Neuronal stem cell (in vitro differentiated cells): Measurements from ENCODE around the gene AMZ2.

Source experiments
- DNase-seq: peaks from one replicate; pipeline ENCODE4 v3.0.0-alpha.2; 2013; ENCODE audit warnings: low spot score
- H2AFZ ChIP-seq: one replicate; pipeline ENCODE4 v1.6.1; 2013; ENCODE audit warnings: mild to moderate bottlenecking, low read length, inconsistent platforms
- H2AK5ac ChIP-seq: 2 replicates; pipeline ENCODE4 v1.6.1; 2013; ENCODE audit warnings: low read depth, mild to moderate bottlenecking, inconsistent platforms, low read length, moderate library complexity, mixed read lengths
- H2BK120ac ChIP-seq: 2 replicates; pipeline ENCODE4 v1.6.1; 2013; ENCODE audit warnings: low read depth, mild to moderate bottlenecking, inconsistent platforms, low read length, moderate library complexity, mixed read lengths
- H2BK12ac ChIP-seq: one replicate; pipeline ENCODE4 v1.6.1; 2013; ENCODE audit warnings: low read length, inconsistent platforms
- H2BK15ac ChIP-seq: 2 replicates; pipeline ENCODE4 v1.6.1; 2013; ENCODE audit warnings: mild to moderate bottlenecking, low read length, inconsistent platforms, mixed read lengths
- H2BK5ac ChIP-seq: one replicate; pipeline ENCODE4 v1.6.1; 2013; ENCODE audit warnings: inconsistent platforms, mild to moderate bottlenecking, low read length, moderate library complexity
- H3K14ac ChIP-seq: one replicate; pipeline ENCODE4 v1.6.1; 2013; ENCODE audit warnings: low read length, inconsistent platforms
- H3K18ac ChIP-seq: 2 replicates; pipeline ENCODE4 v1.6.1; 2013; ENCODE audit warnings: low read length, inconsistent platforms
- H3K23ac ChIP-seq: 2 replicates; pipeline ENCODE4 v1.6.1; 2013; ENCODE audit warnings: low read depth, mild to moderate bottlenecking, mixed read lengths, low read length, inconsistent platforms; ENCODE audit not compliant: poor library complexity
- H3K27ac ChIP-seq: replicated peaks from 3 replicates; pipeline ENCODE4 v1.5.1; 2013; ENCODE audit warnings: low read length, inconsistent platforms
- H3K27me3 ChIP-seq, 3 experiments: 2 replicates each; pipeline ENCODE4 v1.6.1; 2013; ENCODE audit warnings: low read length in 3 of 3, mild to moderate bottlenecking in 2 of 3, inconsistent platforms in 1 of 3, low read depth in 1 of 3, mixed read lengths in 1 of 3, moderate library complexity in 1 of 3; ENCODE audit not compliant: control insufficient read depth in 3 of 3, insufficient read depth in 3 of 3
- H3K36me3 ChIP-seq, 2 donors: replicated peaks in 1 of 2; 2 replicates each; pipeline ENCODE4 v1.6.1; 2013; ENCODE audit warnings: low read length in 2 of 2; ENCODE audit not compliant: control insufficient read depth in 2 of 2, insufficient read depth in 2 of 2
- H3K4ac ChIP-seq: 2 replicates; pipeline ENCODE4 v1.6.1; 2013; ENCODE audit warnings: inconsistent platforms, mild to moderate bottlenecking, low read length, moderate library complexity
- H3K4me1 ChIP-seq, 2 donors: 1 replicate in 1 of 2; 2 replicates in 1 of 2; pipeline ENCODE4 v1.6.1; 2013; ENCODE audit warnings: low read length in 2 of 2, low read depth in 1 of 2; ENCODE audit not compliant: control insufficient read depth in 2 of 2, insufficient read depth in 1 of 2
- H3K4me2 ChIP-seq: one replicate; pipeline ENCODE4 v1.6.1; 2013; ENCODE audit warnings: mild to moderate bottlenecking, low read length, inconsistent platforms; ENCODE audit not compliant: insufficient read depth, poor library complexity, severe bottlenecking
- H3K4me3 ChIP-seq, 2 donors: 2 replicates each; pipeline ENCODE4 v1.5.1; 2013; ENCODE audit warnings: low read length in 2 of 2, mild to moderate bottlenecking in 2 of 2, inconsistent platforms in 1 of 2, moderate library complexity in 1 of 2
- H3K79me1 ChIP-seq: one replicate; pipeline ENCODE4 v1.6.1; 2013; ENCODE audit warnings: low read depth, mild to moderate bottlenecking, inconsistent platforms, low read length, moderate library complexity
- H3K9ac ChIP-seq: one replicate; pipeline ENCODE4 v1.6.1; 2013; ENCODE audit warnings: mild to moderate bottlenecking, low read depth, low read length, inconsistent platforms; ENCODE audit not compliant: poor library complexity
- H3K9me3 ChIP-seq, 2 donors: replicated peaks in 1 of 2; 2 replicates each; pipeline versions ENCODE3 to v1.6.1; 2013; ENCODE audit warnings: low read length in 2 of 2, mild to moderate bottlenecking in 2 of 2, inconsistent platforms in 1 of 2, low read depth in 1 of 2, mixed read lengths in 1 of 2, moderate library complexity in 1 of 2; ENCODE audit not compliant: control insufficient read depth in 2 of 2, insufficient read depth in 1 of 2
- H4K8ac ChIP-seq: one replicate; pipeline ENCODE4 v1.6.1; 2013; ENCODE audit warnings: low read depth, mild to moderate bottlenecking, inconsistent platforms, low read length, moderate library complexity
- H4K91ac ChIP-seq: one replicate; pipeline ENCODE4 v1.6.1; 2013; ENCODE audit warnings: low read length, low read depth, mild to moderate bottlenecking, inconsistent platforms; ENCODE audit not compliant: poor library complexity
- WGBS, 2 donors: extraction: QIAGEN DNeasy Blood & Tissue Kit; methylation state at CpG; one replicate each; pipeline ENCODE4 v1.1.7; 2013; ENCODE audit warnings: missing lambda C conversion rate in 2 of 2, mixed read lengths in 1 of 2; ENCODE audit not compliant: insufficient read length in 2 of 2, insufficient replicate concordance in 1 of 2; ENCODE audit errors: extremely low coverage in 2 of 2; 5-methylcytosine and 5-hydroxymethylcytosine counted together

AMZ2 gene

DNA sequence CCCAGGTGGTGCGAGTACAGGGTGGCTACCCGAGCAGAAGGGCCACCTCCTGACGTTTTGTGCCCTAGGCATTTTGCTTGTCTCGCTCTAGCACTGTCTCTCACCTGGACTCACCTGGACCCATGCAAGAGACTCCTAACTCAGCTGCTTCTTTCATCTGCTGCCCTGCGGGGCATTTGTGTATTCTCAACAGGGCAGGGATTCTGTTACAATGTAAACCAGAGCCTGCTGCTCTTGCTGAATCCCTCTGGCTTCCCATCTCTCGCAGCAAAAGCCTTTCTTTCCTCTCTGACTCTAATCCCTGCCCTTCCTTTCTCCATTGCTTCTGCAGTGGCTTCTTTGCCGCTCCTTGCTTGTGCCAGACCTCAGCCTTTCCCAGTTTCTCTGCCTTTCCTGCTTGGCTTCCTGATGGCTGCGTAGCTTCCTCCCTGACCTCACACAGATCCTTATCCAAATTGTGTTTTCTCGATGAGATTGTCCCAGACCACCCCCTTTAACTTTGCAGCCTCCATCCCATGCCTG is 53.7 kb downstream of the AMZ2 start:
- Histone ChIP-seq H3K4me2 (no peak overlapping the region), H3K9me3 (peaks cover 0 to 15% of the 10 kb centered on the region in 2 donors), H3K27me3 (no peaks in the 10 kb centered on the region), H2BK5ac (no peak overlapping the region), H3K4me3 (no peak overlapping the region), H3K36me3 (peaks cover 0 to 2% of the 10 kb centered on the region in 2 donors), H2BK12ac (no peak overlapping the region), H3K79me1 (no peaks in the 10 kb centered on the region), H3K4me1 (peaks cover 0 to 2% of the 10 kb centered on the region in 2 donors), H2AK5ac (no peak overlapping the region), H3K18ac (no peak overlapping the region), H2BK120ac (no peak overlapping the region), H3K27ac (no peak overlapping the region), H4K8ac (no peak overlapping the region), H3K9ac (no peak overlapping the region), H3K14ac (no peak overlapping the region), H4K91ac (no peak overlapping the region), H2AFZ (no peak overlapping the region), H3K23ac (no peak overlapping the region), H2BK15ac (no peak overlapping the region), H3K4ac (no peak overlapping the region)
- no peak for DNase-seq
- no CpG with 5 or more reads among the region's 9 CpGs for WGBS, 2 donors

DNA sequence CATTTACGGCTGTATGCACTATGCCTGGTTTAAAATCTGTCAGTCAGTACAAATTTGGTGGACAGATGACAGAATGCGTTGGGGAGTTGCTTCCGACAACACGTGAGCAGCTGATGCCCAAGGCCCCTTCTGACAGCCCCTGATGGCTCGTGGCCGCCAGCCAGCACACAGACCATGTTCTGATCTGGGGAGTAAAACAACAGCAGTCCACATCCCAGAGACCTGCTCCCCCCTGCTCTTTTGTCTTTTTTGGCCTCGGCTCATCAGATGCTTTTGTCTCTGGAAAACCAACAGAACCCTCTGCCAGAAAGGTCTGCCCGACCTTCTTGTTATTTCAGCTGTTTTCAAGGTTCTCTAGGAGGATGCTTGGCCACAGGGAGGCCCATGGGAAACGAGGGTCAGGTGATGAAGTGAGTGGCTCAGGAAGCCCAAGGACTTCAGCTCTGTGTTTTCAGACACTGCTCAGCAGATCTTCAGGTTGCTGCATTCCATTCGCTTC is 54.3 kb downstream of the AMZ2 start:
- H3K27ac ChIP-seq = no peak overlapping the region
- no peak overlapping the region for H2AK5ac ChIP-seq
- peaks cover 0 to 21% of the 10 kb centered on the region in 2 donors for H3K9me3 ChIP-seq
- H3K9ac ChIP-seq = no peak overlapping the region
- no peak overlapping the region for H4K8ac ChIP-seq
- H2BK5ac ChIP-seq = no peak overlapping the region
- H3K27me3 ChIP-seq = no peaks in the 10 kb centered on the region
- peak overlapping the region; percentile 20 for H3K4me2 ChIP-seq
- H2BK15ac ChIP-seq = no peak overlapping the region
- H3K4ac ChIP-seq = no peak overlapping the region
- no peak overlapping the region for H3K4me3 ChIP-seq
- no peak overlapping the region for H3K18ac ChIP-seq
- no peak for DNase-seq
- H3K36me3 ChIP-seq = peaks cover 0 to 8% of the 10 kb centered on the region in 2 donors
- H2BK120ac ChIP-seq = no peak overlapping the region
- WGBS, 2 donors = no CpG with 5 or more reads among the region's 10 CpGs
- H3K14ac ChIP-seq = no peak overlapping the region
- H3K23ac ChIP-seq = no peak overlapping the region
- no peak overlapping the region for H2AFZ ChIP-seq
- no peaks in the 10 kb centered on the region for H3K79me1 ChIP-seq
- no peak overlapping the region for H4K91ac ChIP-seq
- no peak overlapping the region for H2BK12ac ChIP-seq
- H3K4me1 ChIP-seq = peaks cover 0 to 2% of the 10 kb centered on the region in 2 donors

DNA sequence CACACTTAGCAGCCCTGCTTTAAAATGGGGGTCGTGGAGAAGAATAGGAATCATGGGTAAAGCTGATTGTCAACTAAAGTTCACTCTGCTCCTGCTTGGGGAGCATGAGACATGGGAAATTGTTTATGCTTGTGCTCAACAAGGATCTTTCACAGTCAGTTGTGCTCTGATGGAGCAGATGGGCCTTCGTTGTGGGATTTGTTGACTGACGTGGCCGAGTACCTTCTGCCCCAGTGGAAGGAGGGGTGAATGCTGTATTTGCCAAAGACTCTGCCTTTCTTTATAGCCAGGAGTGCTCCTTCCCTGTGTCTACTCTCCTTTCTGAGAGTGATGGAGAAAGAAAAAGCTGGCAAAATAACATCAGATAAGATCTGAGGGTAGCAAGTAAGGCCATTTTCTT is 54.8 kb downstream of the AMZ2 start:
- no peak overlapping the region for H3K9ac ChIP-seq
- no peak overlapping the region for H2BK5ac ChIP-seq
- H2AFZ ChIP-seq = no peak overlapping the region
- no peak overlapping the region for H3K18ac ChIP-seq
- no peak overlapping the region for H2BK15ac ChIP-seq
- no peak overlapping the region for H3K27ac ChIP-seq
- H3K4me1 ChIP-seq = peaks cover 0 to 2% of the 10 kb centered on the region in 2 donors
- H3K79me1 ChIP-seq = no peaks in the 10 kb centered on the region
- H3K14ac ChIP-seq = no peak overlapping the region
- WGBS, 2 donors = no CpG with 5 or more reads among the region's 4 CpGs
- no peak overlapping the region for H3K4ac ChIP-seq
- H2AK5ac ChIP-seq = no peak overlapping the region
- H4K91ac ChIP-seq = no peak overlapping the region
- no peak overlapping the region for H2BK120ac ChIP-seq
- H2BK12ac ChIP-seq = no peak overlapping the region
- H4K8ac ChIP-seq = no peak overlapping the region
- H3K27me3 ChIP-seq = no peaks in the 10 kb centered on the region
- H3K4me3 ChIP-seq = no peak overlapping the region
- H3K36me3 ChIP-seq = peaks cover 0 to 14% of the 10 kb centered on the region in 2 donors
- DNase-seq = no peak
- no peak overlapping the region for H3K23ac ChIP-seq
- H3K4me2 ChIP-seq = no peak overlapping the region
- H3K9me3 ChIP-seq = peaks cover 0 to 26% of the 10 kb centered on the region in 2 donors

DNA sequence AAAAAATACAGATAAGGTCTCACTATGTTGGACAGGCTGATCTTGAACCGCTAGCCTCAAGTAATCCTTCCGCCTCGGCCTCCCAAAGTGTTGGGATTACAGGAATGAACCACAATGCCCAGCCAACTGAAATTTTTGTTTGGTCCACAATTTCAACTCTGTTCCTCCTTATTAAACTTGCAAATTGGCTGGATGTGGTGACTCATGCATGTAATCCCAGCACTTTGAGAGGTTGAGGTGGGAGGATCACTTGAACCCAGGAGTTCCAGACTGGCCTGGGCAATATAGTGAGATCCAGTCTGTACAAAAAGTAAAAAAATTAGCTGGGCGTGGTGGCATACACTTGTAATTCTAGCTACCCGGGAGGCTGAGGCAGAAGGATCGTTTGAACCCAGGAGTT is 56.9 kb downstream of the AMZ2 start:
- Histone ChIP-seq H4K8ac (no peak overlapping the region), H3K4me3 (no peak overlapping the region), H3K36me3 (peaks cover 3 to 18% of the 10 kb centered on the region in 2 donors), H3K9ac (no peak overlapping the region), H3K27me3 (no peaks in the 10 kb centered on the region), H2AFZ (no peak overlapping the region), H3K27ac (no peak overlapping the region), H3K18ac (no peak overlapping the region), H2AK5ac (no peak overlapping the region), H2BK15ac (no peak overlapping the region), H4K91ac (no peak overlapping the region), H2BK12ac (no peak overlapping the region), H2BK5ac (no peak overlapping the region), H3K14ac (no peak overlapping the region), H3K4me1 (peaks cover 0 to 2% of the 10 kb centered on the region in 2 donors), H3K4me2 (no peak overlapping the region), H2BK120ac (no peak overlapping the region), H3K4ac (no peak overlapping the region), H3K23ac (no peak overlapping the region), H3K79me1 (no peaks in the 10 kb centered on the region), H3K9me3 (peaks cover 1 to 30% of the 10 kb centered on the region in 2 donors)
- no peak for DNase-seq
- no CpG with 5 or more reads among the region's 6 CpGs for WGBS, 2 donors
